IPS-20b (cell line): ENCODE data around the gene C1orf174.

Experiments used
- H3K27ac ChIP-seq: one replicate; pipeline ENCODE4 v1.5.1; 2013; ENCODE audit warnings: low read length
- H3K27me3 ChIP-seq: 2 replicates; pipeline ENCODE4 v1.6.1; 2013; ENCODE audit warnings: mild to moderate bottlenecking, low read length, inconsistent platforms; ENCODE audit not compliant: insufficient read depth
- H3K36me3 ChIP-seq: 2 replicates; pipeline ENCODE4 v1.6.1; 2013; ENCODE audit warnings: low read depth, mild to moderate bottlenecking, inconsistent platforms, low read length, moderate library complexity; ENCODE audit not compliant: insufficient read depth
- H3K4me1 ChIP-seq: 2 replicates; pipeline ENCODE4 v1.6.1; 2013; ENCODE audit warnings: mild to moderate bottlenecking, control low read depth, inconsistent platforms, low read length, moderate library complexity; ENCODE audit not compliant: insufficient read depth
- H3K4me3 ChIP-seq: 2 replicates; pipeline ENCODE4 v1.5.1; 2013; ENCODE audit warnings: mild to moderate bottlenecking, low read length, inconsistent platforms
- H3K9ac ChIP-seq: 2 replicates; pipeline ENCODE4 v1.6.1; 2013; ENCODE audit warnings: low read depth, mild to moderate bottlenecking, inconsistent platforms, low read length, moderate library complexity
- H3K9me3 ChIP-seq: 2 replicates; pipeline ENCODE4 v1.6.1; 2013; ENCODE audit warnings: mild to moderate bottlenecking, low read depth, low read length, inconsistent platforms; ENCODE audit not compliant: insufficient read depth

Gene C1orf174

DNA sequence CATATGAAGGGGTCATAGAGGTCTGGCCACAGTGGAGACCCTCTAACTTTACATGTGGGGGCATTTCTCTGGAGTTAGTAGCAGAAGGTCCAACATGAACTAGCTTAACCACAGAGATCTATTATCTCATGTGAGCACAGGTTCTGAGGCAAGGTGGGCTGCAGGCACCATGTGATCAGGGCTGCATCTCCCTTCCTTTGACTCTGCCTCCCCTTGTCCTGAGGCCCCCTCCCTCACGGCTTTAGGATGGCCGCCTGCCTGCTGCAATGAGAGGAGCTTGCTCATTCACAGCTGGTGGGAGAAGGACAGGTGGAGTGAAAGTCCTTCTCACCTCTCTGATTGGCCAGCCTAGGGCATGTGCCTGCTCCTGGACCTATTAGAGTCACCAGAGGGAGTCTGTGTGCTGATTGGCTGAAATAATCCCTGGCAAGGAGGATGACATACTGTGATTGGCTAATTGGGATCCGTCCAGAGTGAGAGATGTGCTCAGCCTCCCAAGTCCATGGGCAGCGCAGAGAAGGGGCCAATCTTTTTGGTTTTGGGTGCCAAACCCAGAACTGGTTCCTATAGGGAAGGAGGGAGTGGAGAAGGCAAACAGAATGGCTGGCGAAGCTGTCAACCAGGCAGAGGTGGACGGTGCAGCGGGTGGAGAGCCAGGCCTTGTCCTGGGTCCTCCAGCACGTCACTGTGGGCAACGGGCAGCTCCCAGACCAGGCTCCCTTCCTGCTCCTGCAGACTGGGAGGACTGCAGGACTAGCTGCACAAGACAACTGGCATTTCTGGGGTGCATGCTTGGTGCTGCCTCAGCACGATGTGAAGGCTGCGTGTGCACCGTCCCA lies 39.4 kb upstream of the C1orf174 start:
- Histone ChIP-seq H3K9ac (no peak overlapping the region), H3K4me1 (peaks cover under 1% of the 10 kb centered on the region; the same call in 1 of the 2 replicates), H3K27ac (no peak overlapping the region), H3K36me3 (no peaks in the 10 kb centered on the region), H3K4me3 (no peak overlapping the region), H3K27me3 (no peaks in the 10 kb centered on the region), H3K9me3 (peaks cover 12% of the 10 kb centered on the region)

DNA sequence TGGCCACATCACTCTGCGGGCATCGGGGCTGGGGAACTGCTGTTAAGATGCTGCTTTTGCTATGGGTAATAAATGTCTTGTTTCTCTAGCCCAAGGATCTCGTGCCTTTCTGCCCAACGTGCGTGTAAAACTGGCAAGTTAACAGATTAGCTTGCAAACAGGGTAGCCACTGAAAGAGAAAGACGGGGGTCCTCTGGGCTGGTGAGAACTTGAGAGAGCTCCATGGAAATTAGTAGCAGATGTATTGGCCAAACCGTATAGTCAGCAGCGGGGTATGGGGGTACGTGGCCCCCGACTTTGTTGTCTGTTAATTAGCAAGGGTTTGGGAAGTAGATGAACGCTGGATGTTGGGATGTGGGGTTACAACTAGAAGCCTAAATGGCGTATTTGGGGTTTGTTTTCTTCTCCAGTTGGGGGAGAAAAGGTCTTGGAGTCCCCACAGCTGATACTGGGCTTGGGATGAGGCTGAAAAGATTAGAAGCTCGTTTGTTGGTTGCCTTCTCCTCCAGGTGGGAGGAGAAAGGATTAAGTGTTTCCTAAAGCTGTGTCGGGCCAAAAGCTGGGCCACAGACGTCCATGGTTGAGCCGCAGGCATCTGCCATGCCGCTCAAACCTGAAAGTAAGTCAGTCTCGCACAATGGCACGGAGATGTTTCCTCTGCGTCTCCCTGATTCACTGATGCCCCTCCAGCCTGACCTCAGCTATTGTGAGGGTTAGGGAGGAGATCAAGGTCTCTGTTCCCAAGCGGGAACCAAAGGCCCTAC lies 32.3 kb upstream of the C1orf174 start:
- H3K9ac ChIP-seq: no peak overlapping the region
- no peak overlapping the region for H3K4me3 ChIP-seq
- no peaks in the 10 kb centered on the region for H3K27me3 ChIP-seq
- no peaks in the 10 kb centered on the region for H3K36me3 ChIP-seq
- no peak overlapping the region for H3K27ac ChIP-seq
- H3K4me1 ChIP-seq: no peaks in the 10 kb centered on the region
- H3K9me3 ChIP-seq: peaks cover 9% of the 10 kb centered on the region; the same call in 1 of the 2 replicates

DNA sequence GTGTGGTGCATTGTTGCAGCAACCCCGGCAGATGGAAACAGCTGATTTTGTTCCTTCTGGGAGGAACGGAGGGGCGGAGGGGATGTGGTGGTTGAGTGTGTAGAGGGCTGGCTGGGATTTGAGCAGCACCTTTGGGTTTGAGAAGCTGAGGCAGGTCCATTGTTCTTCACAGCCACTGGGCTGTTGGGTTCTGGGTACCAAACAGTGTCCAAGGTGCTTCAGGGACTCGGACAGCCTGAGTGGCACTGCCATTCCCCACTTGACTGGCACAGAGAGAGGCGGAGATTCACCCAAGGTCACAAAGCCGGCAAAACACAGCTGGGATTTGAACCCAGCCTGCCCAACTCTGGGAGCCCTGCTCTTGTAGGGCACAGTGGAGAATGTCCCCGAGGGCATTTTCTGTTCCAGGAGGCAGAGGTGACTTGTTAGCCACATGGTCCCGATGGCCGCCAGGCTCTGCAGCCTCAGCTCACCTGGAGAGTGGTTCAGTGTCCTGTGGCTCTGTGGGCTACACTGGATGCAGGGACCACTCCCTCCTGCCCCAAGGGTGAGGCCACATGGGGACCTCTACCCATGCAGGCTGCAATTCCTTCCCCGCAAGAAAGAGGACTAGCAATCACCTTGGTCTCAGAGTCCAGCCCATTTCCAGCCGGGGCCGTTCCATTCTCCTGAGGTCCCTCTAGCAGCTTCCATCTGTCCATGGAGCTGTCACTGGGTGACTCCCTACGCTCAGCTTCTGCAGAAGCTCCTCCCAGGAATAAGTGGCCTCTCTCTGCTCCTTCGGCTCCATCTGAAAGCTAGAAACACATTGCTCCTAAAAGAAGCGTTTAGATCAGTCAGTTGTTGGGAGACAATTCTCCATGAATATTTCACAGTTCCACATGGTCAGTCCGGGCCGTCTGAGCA lies 31.2 kb upstream of the C1orf174 start:
- peaks cover 5% of the 10 kb centered on the region; the same call in 1 of the 2 replicates for H3K9me3 ChIP-seq
- no peaks in the 10 kb centered on the region for H3K36me3 ChIP-seq
- no peak overlapping the region for H3K4me3 ChIP-seq
- H3K4me1 ChIP-seq: no peaks in the 10 kb centered on the region
- no peaks in the 10 kb centered on the region for H3K27me3 ChIP-seq
- no peak overlapping the region for H3K9ac ChIP-seq
- H3K27ac ChIP-seq: no peak overlapping the region

DNA sequence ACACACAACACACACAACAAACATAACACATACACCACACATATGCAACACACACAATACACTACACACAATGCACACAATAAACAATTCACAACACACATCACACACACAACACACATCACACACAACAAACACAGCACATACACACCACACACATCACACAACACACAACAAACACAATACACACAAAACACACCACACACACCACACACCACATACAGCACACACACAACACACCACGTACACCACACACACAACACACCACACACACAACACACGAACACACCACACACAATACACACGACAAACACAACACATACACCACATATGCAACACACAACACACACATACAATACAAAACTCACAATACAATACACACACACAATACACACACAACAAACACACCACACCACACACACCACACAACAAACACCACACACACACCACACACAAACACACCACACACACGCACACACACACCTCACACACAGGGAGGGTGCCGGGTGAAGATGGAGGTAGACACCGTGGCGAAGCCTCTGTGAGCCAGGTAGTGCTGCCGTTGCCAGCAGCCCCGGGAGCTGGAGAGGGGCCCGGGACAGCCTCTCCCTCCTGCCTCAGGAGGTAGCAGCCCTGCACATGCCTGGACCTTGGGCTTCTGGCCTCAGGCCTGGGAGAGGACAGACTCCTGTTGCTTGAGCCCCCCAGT lies 30.4 kb upstream of the C1orf174 start:
- no peak overlapping the region for H3K27ac ChIP-seq
- H3K4me1 ChIP-seq: no peaks in the 10 kb centered on the region
- H3K9me3 ChIP-seq: 0 out of 2 replicates have a peak, but pooled peaks cover under 1% of the 10 kb centered on the region
- H3K36me3 ChIP-seq: no peaks in the 10 kb centered on the region
- no peak overlapping the region for H3K9ac ChIP-seq
- H3K27me3 ChIP-seq: no peaks in the 10 kb centered on the region
- H3K4me3 ChIP-seq: no peak overlapping the region

DNA sequence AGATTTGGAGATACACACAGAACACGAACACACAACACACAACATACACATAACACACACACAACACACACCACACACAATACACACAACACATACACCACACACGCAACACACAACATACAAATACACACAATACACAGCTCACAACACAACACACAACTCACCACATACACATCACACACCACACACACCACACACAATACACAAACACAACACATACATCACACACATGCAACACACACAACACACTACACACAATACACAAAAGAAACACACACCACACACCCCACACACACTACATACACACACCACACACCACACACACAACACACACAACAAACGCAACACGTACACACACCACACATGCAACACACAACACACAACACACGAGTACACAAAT lies 29.1 kb upstream of the C1orf174 start:
- Histone ChIP-seq H3K27me3 (no peaks in the 10 kb centered on the region), H3K9me3 (no peaks in the 10 kb centered on the region), H3K4me3 (no peak overlapping the region), H3K4me1 (no peaks in the 10 kb centered on the region), H3K36me3 (no peaks in the 10 kb centered on the region), H3K9ac (no peak overlapping the region), H3K27ac (no peak overlapping the region)

DNA sequence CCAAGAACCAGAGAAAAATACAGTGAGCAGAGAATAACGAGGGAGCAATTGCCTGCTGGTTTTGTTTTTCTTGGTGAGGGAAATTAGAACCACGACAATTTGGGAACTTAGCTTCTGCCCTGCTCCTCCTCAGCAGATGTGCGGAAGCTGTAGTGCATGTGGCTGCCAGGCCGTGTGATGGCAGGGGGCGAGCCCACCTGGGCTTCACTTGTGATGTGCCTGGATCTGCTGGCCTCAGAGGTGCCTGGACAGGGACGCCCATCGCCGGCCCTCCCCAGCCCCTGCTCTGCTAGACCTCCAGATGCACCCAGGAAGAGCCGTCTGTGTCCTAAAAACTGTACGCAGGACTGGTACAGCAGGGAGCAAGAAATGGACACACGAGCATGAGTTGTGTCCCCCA lies 28.5 kb upstream of the C1orf174 start:
- no peak overlapping the region for H3K9ac ChIP-seq
- H3K27me3 ChIP-seq: no peaks in the 10 kb centered on the region
- no peaks in the 10 kb centered on the region for H3K9me3 ChIP-seq
- no peak overlapping the region for H3K27ac ChIP-seq
- H3K36me3 ChIP-seq: no peaks in the 10 kb centered on the region
- no peak overlapping the region for H3K4me3 ChIP-seq
- H3K4me1 ChIP-seq: no peaks in the 10 kb centered on the region

DNA sequence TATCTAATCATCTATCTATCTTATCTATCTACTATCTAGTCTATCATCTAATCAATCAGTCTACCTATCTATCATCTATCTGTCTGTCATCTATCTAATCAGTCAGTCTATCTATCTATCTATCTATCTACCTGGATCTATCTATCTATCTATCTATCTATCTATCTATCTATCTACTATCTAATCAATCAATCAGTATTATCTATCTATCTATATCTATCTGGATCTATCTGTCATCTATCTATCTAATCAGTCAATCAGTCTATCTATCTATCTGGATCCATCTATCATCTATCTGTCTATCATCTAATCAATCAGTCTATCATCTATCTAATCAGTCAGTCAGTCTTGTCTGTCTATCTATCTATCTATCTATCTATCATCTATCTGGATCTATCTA lies 26.9 kb upstream of the C1orf174 start:
- Histone ChIP-seq H3K9ac (no peak overlapping the region), H3K36me3 (no peaks in the 10 kb centered on the region), H3K9me3 (no peaks in the 10 kb centered on the region), H3K27ac (no peak overlapping the region), H3K27me3 (no peaks in the 10 kb centered on the region), H3K4me3 (no peak overlapping the region), H3K4me1 (no peaks in the 10 kb centered on the region)

DNA sequence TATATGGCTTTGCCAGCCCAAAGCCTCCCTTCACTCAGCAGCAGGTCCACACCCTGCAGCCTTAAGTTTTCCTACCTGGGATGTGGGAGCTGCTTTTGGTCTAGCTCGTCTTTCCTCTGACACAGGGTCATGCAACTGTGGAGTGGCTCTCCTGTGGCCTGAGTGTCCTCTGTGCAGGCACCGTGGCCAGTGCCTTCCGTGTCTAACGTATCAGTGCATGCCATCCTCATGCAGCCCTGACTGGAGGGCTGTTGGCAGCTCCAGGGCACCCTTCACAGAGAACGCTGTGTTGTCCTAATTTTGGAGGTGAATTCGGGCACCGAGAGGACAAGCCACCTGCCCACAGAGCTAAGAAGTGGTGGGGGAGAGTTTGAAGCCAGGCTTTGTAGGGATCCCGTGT lies 25.7 kb upstream of the C1orf174 start:
- Histone ChIP-seq H3K4me3 (no peak overlapping the region), H3K36me3 (no peaks in the 10 kb centered on the region), H3K27ac (no peak overlapping the region), H3K27me3 (no peaks in the 10 kb centered on the region), H3K9ac (no peak overlapping the region), H3K4me1 (no peaks in the 10 kb centered on the region), H3K9me3 (no peaks in the 10 kb centered on the region)

DNA sequence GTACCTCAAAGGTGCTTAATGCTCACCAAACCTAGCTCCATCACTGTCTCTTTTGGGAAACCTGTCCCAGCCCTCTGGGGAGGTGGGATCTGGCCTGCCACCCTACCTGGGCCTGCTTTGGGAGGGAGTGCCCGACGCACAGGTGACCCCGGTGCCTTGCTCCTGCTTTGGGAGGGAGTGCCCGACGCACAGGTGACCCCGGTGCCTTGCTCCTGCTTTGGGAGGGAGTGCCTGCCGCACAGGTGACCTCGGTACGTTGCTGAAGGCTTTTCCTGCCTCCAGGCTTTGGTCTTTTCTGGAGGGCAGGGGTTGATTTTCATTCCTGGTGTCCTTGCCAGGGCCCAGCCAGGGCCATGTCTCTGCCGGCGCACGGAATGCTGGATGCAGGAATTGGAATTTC lies 25.2 kb upstream of the C1orf174 start:
- no peaks in the 10 kb centered on the region for H3K4me1 ChIP-seq
- no peaks in the 10 kb centered on the region for H3K36me3 ChIP-seq
- no peaks in the 10 kb centered on the region for H3K9me3 ChIP-seq
- no peak overlapping the region for H3K4me3 ChIP-seq
- no peaks in the 10 kb centered on the region for H3K27me3 ChIP-seq
- H3K27ac ChIP-seq: no peak overlapping the region
- no peak overlapping the region for H3K9ac ChIP-seq

DNA sequence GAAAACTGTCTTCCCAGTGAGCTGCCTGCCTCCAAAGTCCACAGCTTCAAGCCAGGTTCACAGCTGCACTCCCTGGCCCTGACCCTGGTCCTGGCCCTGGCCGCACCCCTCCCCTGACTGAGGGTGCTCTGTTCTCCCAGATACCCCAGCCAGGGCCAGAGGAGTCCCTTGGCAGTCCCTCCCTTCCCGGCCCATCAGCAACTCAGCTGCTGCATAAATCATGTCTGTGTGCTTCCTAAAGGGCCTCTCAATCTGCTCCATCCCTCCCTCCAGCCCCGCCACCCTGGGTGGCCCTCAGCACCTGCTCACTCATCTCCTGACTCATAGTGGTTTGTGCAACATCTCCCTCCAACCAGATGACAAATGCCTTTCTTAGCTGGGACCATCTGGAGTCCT lies 24.8 kb upstream of the C1orf174 start:
- no peaks in the 10 kb centered on the region for H3K4me1 ChIP-seq
- no peaks in the 10 kb centered on the region for H3K27me3 ChIP-seq
- no peak overlapping the region for H3K27ac ChIP-seq

More for the DNA sequence above, 24.8 kb upstream of the C1orf174 start:
- H3K9me3 ChIP-seq: no peaks in the 10 kb centered on the region
- no peak overlapping the region for H3K9ac ChIP-seq
- H3K36me3 ChIP-seq: no peaks in the 10 kb centered on the region
- no peak overlapping the region for H3K4me3 ChIP-seq
